ENCODE measurements around the gene RS1.

DNA sequence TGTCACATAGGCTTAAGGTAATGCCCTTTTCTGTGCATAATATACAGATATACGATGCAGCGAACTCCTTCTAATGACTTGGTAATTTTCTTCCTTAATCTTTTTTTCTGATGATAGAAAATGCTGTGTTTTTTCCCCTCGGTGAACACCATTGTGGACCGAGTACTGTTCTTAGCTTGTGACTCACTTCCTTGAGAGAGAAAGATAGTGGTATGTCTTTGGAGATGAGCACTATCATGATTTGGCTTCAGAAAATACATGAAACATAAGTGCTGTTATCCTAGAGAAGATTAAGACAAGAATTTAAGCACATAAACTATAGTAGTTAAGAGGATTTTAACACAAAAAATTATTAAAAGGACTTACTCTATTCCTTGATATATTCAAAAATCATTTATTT, 63.9 kb downstream of the RS1 start:
- TF ChIP-seq CTCF (IDR thresholded peaks at IDR 0.05) (no peak), EP300 (IDR thresholded peaks at IDR 0.05) (no peak)
